Trophoblast cell (in vitro differentiated cells and primary cell): ENCODE results near the gene CCT7.
A peak's percentile ranks its signal among the peaks of the same experiment; 100 is the strongest.

Experiments used
- DNase-seq, 2 donors: peaks; one replicate each; pipeline ENCODE4 v3.0.0-alpha.2; 2016
- H2AFZ ChIP-seq: 2 replicates; pipeline ENCODE4 v1.6.1; 2013; ENCODE audit warnings: low read length, moderate library complexity, mild to moderate bottlenecking; ENCODE audit not compliant: insufficient read depth, poor library complexity
- H2AK5ac ChIP-seq: 2 replicates; pipeline ENCODE4 v1.6.1; 2013; ENCODE audit warnings: mild to moderate bottlenecking, low read length
- H2BK120ac ChIP-seq: 2 replicates; pipeline ENCODE4 v1.6.1; 2013; ENCODE audit warnings: low read length, mild to moderate bottlenecking, moderate library complexity; ENCODE audit not compliant: insufficient read depth, poor library complexity
- H2BK12ac ChIP-seq: 2 replicates; pipeline ENCODE4 v1.6.1; 2013; ENCODE audit warnings: mild to moderate bottlenecking, low read length, moderate library complexity
- H2BK5ac ChIP-seq: 2 replicates; pipeline ENCODE4 v1.6.1; 2013; ENCODE audit warnings: low read length, low read depth, moderate library complexity, mild to moderate bottlenecking; ENCODE audit not compliant: poor library complexity
- H3K14ac ChIP-seq: 2 replicates; pipeline ENCODE4 v1.6.1; 2013; ENCODE audit warnings: mild to moderate bottlenecking, low read length
- H3K18ac ChIP-seq: 2 replicates; pipeline ENCODE4 v1.6.1; 2013; ENCODE audit warnings: mild to moderate bottlenecking, low read length
- H3K23ac ChIP-seq: 2 replicates; pipeline ENCODE4 v1.6.1; 2013; ENCODE audit warnings: low read length
- H3K27ac ChIP-seq: 2 replicates; pipeline ENCODE4 v1.5.1; 2013; ENCODE audit warnings: low read depth, mild to moderate bottlenecking, inconsistent platforms, low read length, moderate library complexity
- H3K27me3 ChIP-seq: 2 replicates; pipeline ENCODE4 v1.6.1; 2013; ENCODE audit warnings: inconsistent platforms, mild to moderate bottlenecking, low read length, moderate library complexity; ENCODE audit not compliant: insufficient read depth
- H3K36me3 ChIP-seq, 2 experiments: 1 replicate in 1 of 2; 2 replicates in 1 of 2; pipeline ENCODE4 v1.6.1; 2013; ENCODE audit warnings: low read length in 2 of 2, mild to moderate bottlenecking in 2 of 2, moderate library complexity in 1 of 2; ENCODE audit not compliant: insufficient read depth in 2 of 2, control insufficient read depth in 1 of 2
- H3K4ac ChIP-seq: 2 replicates; pipeline ENCODE4 v1.6.1; 2013; ENCODE audit warnings: low read depth, mild to moderate bottlenecking, low read length, moderate library complexity
- H3K4me1 ChIP-seq, 2 experiments: 1 replicate in 1 of 2; 2 replicates in 1 of 2; pipeline ENCODE4 v1.6.1; 2013; ENCODE audit warnings: low read length in 2 of 2, mild to moderate bottlenecking in 2 of 2, moderate library complexity in 1 of 2; ENCODE audit not compliant: insufficient read depth in 2 of 2, control insufficient read depth in 1 of 2
- H3K4me2 ChIP-seq: 2 replicates; pipeline ENCODE4 v1.6.1; 2013; ENCODE audit warnings: inconsistent platforms, mild to moderate bottlenecking, low read length, moderate library complexity
- H3K4me3 ChIP-seq: 2 replicates; pipeline ENCODE4 v1.5.1; 2013; ENCODE audit warnings: mild to moderate bottlenecking, low read depth, low read length, inconsistent platforms
- H3K79me1 ChIP-seq: one replicate; pipeline ENCODE4 v1.6.1; 2013; ENCODE audit warnings: low read length
- H3K79me2 ChIP-seq: 2 replicates; pipeline ENCODE4 v1.6.1; 2013; ENCODE audit warnings: low read length, mild to moderate bottlenecking; ENCODE audit not compliant: control insufficient read depth, insufficient read depth, poor library complexity
- H3K9ac ChIP-seq: 2 replicates; pipeline ENCODE4 v1.6.1; 2013; ENCODE audit warnings: mild to moderate bottlenecking, low read length
- H3K9me3 ChIP-seq: 2 replicates; pipeline ENCODE4 v1.6.1; 2013; ENCODE audit warnings: low read depth, mild to moderate bottlenecking, control low read depth, inconsistent platforms, low read length; ENCODE audit not compliant: insufficient read depth
- H4K12ac ChIP-seq: 2 replicates; pipeline ENCODE4 v1.6.1; 2013; ENCODE audit warnings: low read depth, mild to moderate bottlenecking, low read length, moderate library complexity
- H4K8ac ChIP-seq: 2 replicates; pipeline ENCODE4 v1.6.1; 2013; ENCODE audit warnings: low read depth, mild to moderate bottlenecking, low read length, moderate library complexity
- H4K91ac ChIP-seq: one replicate; pipeline ENCODE4 v1.6.1; 2013; ENCODE audit warnings: low read depth, mild to moderate bottlenecking, low read length, moderate library complexity
- WGBS: extraction: QIAGEN DNeasy Blood & Tissue Kit; methylation state at CpG from one replicate; pipeline ENCODE4 v1.1.7; 2013; ENCODE audit warnings: missing lambda C conversion rate; ENCODE audit not compliant: insufficient read length, insufficient coverage; ENCODE audit errors: extremely low coverage; 5-methylcytosine and 5-hydroxymethylcytosine counted together

The CCT7 gene

DNA sequence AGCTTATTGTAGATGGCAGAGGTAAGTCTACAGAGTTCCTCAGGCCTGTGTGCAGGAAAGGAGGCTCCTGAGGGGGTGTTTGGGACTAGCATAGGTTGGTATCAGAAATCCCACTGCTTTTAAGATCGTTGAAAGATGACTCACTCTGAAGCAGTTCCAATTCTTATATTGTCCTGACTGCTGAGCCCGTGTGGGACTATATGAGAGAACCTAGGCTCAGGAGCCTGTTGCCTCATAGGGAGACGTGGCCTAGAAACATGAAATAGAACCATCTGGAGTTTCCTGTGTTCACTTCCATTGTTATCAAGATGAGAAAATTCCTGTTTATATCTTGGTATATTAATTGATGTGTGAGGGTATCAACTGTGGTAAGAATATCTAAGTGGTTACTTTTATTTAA, 5.7 kb downstream of the CCT7 start:
- no peak overlapping the region for H3K4me2 ChIP-seq
- no peak overlapping the region for H2BK5ac ChIP-seq
- no peak overlapping the region for H2AFZ ChIP-seq
- no CpG with 5 or more reads among the region's 3 CpGs for WGBS
- H3K18ac ChIP-seq: no peak overlapping the region
- H2AK5ac ChIP-seq: no peak overlapping the region
- peak overlapping the region; percentile 25 for H3K4ac ChIP-seq
- no peak overlapping the region for H2BK120ac ChIP-seq
- no peaks in the 10 kb centered on the region for H3K79me1 ChIP-seq
- no peak overlapping the region for H3K23ac ChIP-seq
- peaks cover 7 to 20% of the 10 kb centered on the region in 2 experiments for H3K36me3 ChIP-seq
- no peak overlapping the region for H2BK12ac ChIP-seq
- no peak overlapping the region for H3K4me3 ChIP-seq
- H4K12ac ChIP-seq: no peak overlapping the region
- no peak overlapping the region for H3K9ac ChIP-seq
- H3K27me3 ChIP-seq: no peaks in the 10 kb centered on the region
- no peak for DNase-seq
- H3K9me3 ChIP-seq: no peaks in the 10 kb centered on the region
- no peak overlapping the region for H4K8ac ChIP-seq
- H4K91ac ChIP-seq: no peak overlapping the region
- H3K4me1 ChIP-seq: peaks cover 7 to 13% of the 10 kb centered on the region in 2 experiments
- H3K79me2 ChIP-seq: peaks cover 17% of the 10 kb centered on the region
- no peak overlapping the region for H3K14ac ChIP-seq
- no peak overlapping the region for H3K27ac ChIP-seq

DNA sequence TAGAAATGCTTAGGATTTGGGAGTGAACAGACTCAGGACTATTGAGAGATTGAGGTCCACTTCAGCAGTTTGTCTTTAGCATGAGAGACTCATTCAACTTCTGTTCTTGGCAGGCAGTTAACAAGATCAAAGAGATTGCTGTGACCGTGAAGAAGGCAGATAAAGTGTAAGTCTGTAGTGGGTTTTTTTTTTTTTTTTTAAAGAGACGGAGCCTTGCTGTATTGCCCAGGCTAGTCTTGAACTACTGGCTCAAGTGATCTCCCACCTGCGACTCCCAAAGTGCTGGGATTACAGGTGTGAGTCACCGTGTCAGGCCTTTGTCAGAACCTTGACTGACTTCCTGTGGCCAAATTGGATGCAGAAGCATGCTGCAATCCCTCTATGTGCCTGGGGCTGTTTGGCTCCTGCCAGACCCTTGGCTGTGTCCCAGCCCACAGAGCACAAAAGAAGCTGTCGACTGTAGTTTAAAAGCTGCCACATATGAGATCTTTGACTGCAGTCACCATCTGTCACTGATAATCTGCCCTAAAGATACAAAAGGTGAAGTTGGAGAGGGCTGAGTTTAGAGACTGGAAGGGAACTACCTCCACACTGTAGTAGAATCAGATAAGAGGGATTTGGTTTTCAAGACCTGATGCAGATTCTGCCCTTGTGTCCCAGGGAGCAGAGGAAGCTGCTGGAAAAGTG, 9.9 kb downstream of the CCT7 start:
- no peaks in the 10 kb centered on the region for H3K27me3 ChIP-seq
- H3K4ac ChIP-seq: no peak overlapping the region
- H2AK5ac ChIP-seq: no peak overlapping the region
- H2BK5ac ChIP-seq: no peak overlapping the region
- no peak overlapping the region for H2BK120ac ChIP-seq
- no peaks in the 10 kb centered on the region for H3K79me2 ChIP-seq
- no peak overlapping the region for H3K23ac ChIP-seq
- H3K27ac ChIP-seq: no peak overlapping the region
- no peak overlapping the region for H3K14ac ChIP-seq
- H2AFZ ChIP-seq: no peak overlapping the region
- no peak overlapping the region for H3K4me3 ChIP-seq
- no peak overlapping the region for H4K91ac ChIP-seq
- no peak overlapping the region for H4K12ac ChIP-seq
- no CpG with 5 or more reads among the region's 5 CpGs for WGBS
- no peaks in the 10 kb centered on the region for H3K79me1 ChIP-seq
- H3K9ac ChIP-seq: no peak overlapping the region
- H2BK12ac ChIP-seq: no peak overlapping the region
- no peak overlapping the region for H4K8ac ChIP-seq
- DNase-seq: peak in 1 of 2 donors; percentile 37
- H3K4me1 ChIP-seq: peaks cover 0 to 4% of the 10 kb centered on the region in 2 experiments
- H3K9me3 ChIP-seq: no peaks in the 10 kb centered on the region
- peaks cover 21 to 52% of the 10 kb centered on the region in 2 experiments for H3K36me3 ChIP-seq
- no peak overlapping the region for H3K18ac ChIP-seq
- no peak overlapping the region for H3K4me2 ChIP-seq

DNA sequence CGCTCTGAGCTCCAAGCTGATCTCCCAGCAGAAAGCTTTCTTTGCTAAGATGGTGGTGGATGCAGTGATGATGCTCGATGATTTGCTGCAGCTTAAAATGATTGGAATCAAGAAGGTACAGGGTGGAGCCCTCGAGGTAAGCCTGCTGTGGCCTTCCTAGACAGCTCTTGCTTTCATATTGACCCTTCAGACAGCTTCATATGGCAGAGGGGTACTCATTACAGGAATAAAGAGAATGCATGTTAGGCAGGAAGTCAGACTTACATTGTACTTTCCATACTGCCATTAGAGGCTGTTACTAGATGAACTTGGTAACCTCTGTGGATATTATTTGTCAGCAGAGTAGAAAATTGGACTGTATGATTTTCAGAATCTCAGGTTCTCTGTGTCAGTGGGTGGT, 10.5 kb downstream of the CCT7 start:
- no peak overlapping the region for H3K27ac ChIP-seq
- no peak overlapping the region for H3K4ac ChIP-seq
- H3K23ac ChIP-seq: no peak overlapping the region
- no peaks in the 10 kb centered on the region for H3K79me2 ChIP-seq
- no peak overlapping the region for H3K4me3 ChIP-seq
- H3K4me2 ChIP-seq: no peak overlapping the region
- H4K8ac ChIP-seq: no peak overlapping the region
- no peak overlapping the region for H4K91ac ChIP-seq
- peaks cover 22 to 53% of the 10 kb centered on the region in 2 experiments for H3K36me3 ChIP-seq
- DNase-seq: no peak
- H2BK12ac ChIP-seq: no peak overlapping the region
- H4K12ac ChIP-seq: no peak overlapping the region
- no peak overlapping the region for H3K18ac ChIP-seq
- no peak overlapping the region for H2BK120ac ChIP-seq
- WGBS: no CpG with 5 or more reads among the region's 3 CpGs
- no peaks in the 10 kb centered on the region for H3K9me3 ChIP-seq
- H3K79me1 ChIP-seq: no peaks in the 10 kb centered on the region
- H3K4me1 ChIP-seq: peaks cover 0 to 4% of the 10 kb centered on the region in 2 experiments
- no peak overlapping the region for H3K9ac ChIP-seq
- H2AK5ac ChIP-seq: no peak overlapping the region
- H3K14ac ChIP-seq: no peak overlapping the region
- no peak overlapping the region for H2BK5ac ChIP-seq
- H3K27me3 ChIP-seq: no peaks in the 10 kb centered on the region
- H2AFZ ChIP-seq: no peak overlapping the region

DNA sequence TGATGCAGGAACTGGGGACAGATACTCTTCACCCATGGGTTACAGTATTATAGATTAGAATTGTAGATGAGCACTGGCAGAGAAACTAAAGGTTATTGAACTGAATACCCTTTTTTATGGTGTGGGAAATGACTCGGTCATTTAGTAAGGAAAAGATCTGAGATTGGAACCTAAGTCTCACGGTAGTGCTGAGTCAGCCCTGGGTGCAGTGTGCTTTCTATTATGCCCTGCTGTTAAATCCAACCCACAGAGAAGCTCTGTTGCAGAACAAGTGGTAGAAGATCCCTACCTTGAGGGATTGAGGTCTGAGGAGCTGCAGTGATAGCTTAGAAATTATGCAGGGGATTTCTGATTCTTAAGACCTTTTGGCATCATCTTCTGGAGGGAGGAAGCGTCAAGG, 12.7 kb downstream of the CCT7 start:
- Histone ChIP-seq H3K9ac (no peak overlapping the region), H2BK120ac (no peak overlapping the region), H3K18ac (no peak overlapping the region), H3K4me3 (no peak overlapping the region), H4K91ac (no peak overlapping the region), H3K79me2 (no peaks in the 10 kb centered on the region), H3K4me2 (no peak overlapping the region), H2BK5ac (no peak overlapping the region), H2AFZ (no peak overlapping the region), H3K9me3 (no peaks in the 10 kb centered on the region), H2BK12ac (no peak overlapping the region), H3K27ac (no peak overlapping the region), H3K23ac (no peak overlapping the region), H3K4me1 (peaks cover 0 to 4% of the 10 kb centered on the region in 2 experiments), H3K14ac (no peak overlapping the region), H3K4ac (no peak overlapping the region), H4K12ac (no peak overlapping the region), H3K27me3 (no peaks in the 10 kb centered on the region), H4K8ac (no peak overlapping the region), H3K79me1 (no peaks in the 10 kb centered on the region), H3K36me3 (peaks cover 41 to 68% of the 10 kb centered on the region in 2 experiments), H2AK5ac (no peak overlapping the region)
- no CpG with 5 or more reads among the region's 3 CpGs for WGBS
- DNase-seq: no peak
